ENCODE results near the gene INTS4.

The INTS4 gene

DNA sequence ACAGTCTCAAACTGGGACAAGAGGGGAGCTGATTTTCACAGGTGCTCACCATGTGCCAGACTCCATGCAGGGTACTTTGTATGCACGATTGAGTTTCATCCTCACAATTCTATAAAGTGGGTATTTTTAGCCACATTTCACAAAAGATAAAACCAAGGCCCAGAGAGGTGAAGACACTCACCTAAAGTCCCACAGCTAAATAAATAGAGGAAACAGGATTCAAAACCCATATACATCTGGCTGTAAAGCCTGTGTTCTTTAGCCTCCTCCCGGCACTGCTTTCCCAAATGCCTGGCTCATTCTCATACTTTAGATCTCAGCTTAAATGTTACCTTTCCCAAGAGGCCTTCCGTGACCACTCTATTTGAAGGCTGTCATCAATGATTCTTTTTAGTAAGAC, 41.8 kb upstream of the INTS4 start:
- H3K9me3 ChIP-seq (ENCODE audit: insufficient read depth, low read length), result no peaks in the 10 kb centered on the region

DNA sequence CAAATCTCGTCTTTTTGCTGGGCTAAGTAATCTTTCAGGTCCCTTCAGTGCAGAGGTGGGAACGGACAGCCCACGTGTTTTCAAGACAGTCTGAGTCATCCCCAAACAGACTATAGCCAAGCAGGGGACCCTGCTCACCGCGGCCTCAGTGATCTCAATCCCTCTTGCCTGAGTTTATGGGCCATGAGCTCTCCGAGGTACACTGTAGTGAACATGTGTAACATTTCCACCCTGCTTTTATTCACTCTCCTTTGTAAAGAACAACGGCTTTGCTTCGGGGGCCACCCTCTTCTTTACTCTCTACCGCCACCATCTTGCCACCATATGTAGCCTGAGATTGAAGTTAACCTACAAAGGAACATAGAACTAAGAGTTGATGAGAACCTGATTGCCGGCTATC, 40.2 kb upstream of the INTS4 start:
- H3K36me3 ChIP-seq (ENCODE audit: low read length), result no peaks in the 10 kb centered on the region
- H3K9ac ChIP-seq (ENCODE audit: low read length), result no peak overlapping the region
- no peak overlapping the region for H3K4me2 ChIP-seq (ENCODE audit: low read depth, low read length, poor library complexity, severe bottlenecking)
- H3K4me3 ChIP-seq (ENCODE audit: insufficient read depth, low read length, poor library complexity, severe bottlenecking), result no peak overlapping the region
- H3K27ac ChIP-seq (ENCODE audit: low read depth, low read length), result no peak overlapping the region
- H4K20me1 ChIP-seq (ENCODE audit: low read depth, low read length), result no peaks in the 10 kb centered on the region
- no peaks in the 10 kb centered on the region for H3K27me3 ChIP-seq (ENCODE audit: low read length)
- no peaks in the 10 kb centered on the region for H3K79me2 ChIP-seq (ENCODE audit: insufficient read depth, low read length)
- TF ChIP-seq, protein P1, sequence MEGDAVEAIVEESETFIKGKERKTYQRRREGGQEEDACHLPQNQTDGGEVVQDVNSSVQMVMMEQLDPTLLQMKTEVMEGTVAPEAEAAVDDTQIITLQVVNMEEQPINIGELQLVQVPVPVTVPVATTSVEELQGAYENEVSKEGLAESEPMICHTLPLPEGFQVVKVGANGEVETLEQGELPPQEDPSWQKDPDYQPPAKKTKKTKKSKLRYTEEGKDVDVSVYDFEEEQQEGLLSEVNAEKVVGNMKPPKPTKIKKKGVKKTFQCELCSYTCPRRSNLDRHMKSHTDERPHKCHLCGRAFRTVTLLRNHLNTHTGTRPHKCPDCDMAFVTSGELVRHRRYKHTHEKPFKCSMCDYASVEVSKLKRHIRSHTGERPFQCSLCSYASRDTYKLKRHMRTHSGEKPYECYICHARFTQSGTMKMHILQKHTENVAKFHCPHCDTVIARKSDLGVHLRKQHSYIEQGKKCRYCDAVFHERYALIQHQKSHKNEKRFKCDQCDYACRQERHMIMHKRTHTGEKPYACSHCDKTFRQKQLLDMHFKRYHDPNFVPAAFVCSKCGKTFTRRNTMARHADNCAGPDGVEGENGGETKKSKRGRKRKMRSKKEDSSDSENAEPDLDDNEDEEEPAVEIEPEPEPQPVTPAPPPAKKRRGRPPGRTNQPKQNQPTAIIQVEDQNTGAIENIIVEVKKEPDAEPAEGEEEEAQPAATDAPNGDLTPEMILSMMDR (IDR thresholded peaks at IDR 0.05; ENCODE audit: insufficient read depth, low read length, poor library complexity, severe bottlenecking), result no peak
- TF ChIP-seq EZH2phosphoT487 (conservative IDR thresholded peaks at IDR 0.05; ENCODE audit: low read length), result no peak
- no peaks in the 10 kb centered on the region for H3F3A ChIP-seq (ENCODE audit: insufficient read depth)
- peak overlapping the region; percentile 1 for H2AFZ ChIP-seq (ENCODE audit: low read depth, low read length, severe bottlenecking)
- no peaks in the 10 kb centered on the region for H3K9me3 ChIP-seq (ENCODE audit: insufficient read depth, low read length)
- H3K9me2 ChIP-seq (replicated peaks; ENCODE audit: insufficient read depth, low read length), result no peaks in the 10 kb centered on the region

More for the DNA sequence above, 41.8 kb upstream of the INTS4 start:
- H3K36me3 ChIP-seq (ENCODE audit: low read length), result no peaks in the 10 kb centered on the region
- H3K9me2 ChIP-seq (replicated peaks; ENCODE audit: insufficient read depth, low read length), result no peaks in the 10 kb centered on the region
- H3K79me2 ChIP-seq (ENCODE audit: insufficient read depth, low read length), result no peaks in the 10 kb centered on the region
- H3K9ac ChIP-seq (ENCODE audit: low read length), result no peak overlapping the region
- no peak for TF ChIP-seq EZH2phosphoT487 (conservative IDR thresholded peaks at IDR 0.05; ENCODE audit: low read length)
- TF ChIP-seq, protein P1 (IDR thresholded peaks at IDR 0.05; ENCODE audit: insufficient read depth, low read length, poor library complexity, severe bottlenecking), result no peak
- no peak overlapping the region for H2AFZ ChIP-seq (ENCODE audit: low read depth, low read length, severe bottlenecking)
- no peaks in the 10 kb centered on the region for H3K27me3 ChIP-seq (ENCODE audit: low read length)
- H3K27ac ChIP-seq (ENCODE audit: low read depth, low read length), result no peak overlapping the region
- no peaks in the 10 kb centered on the region for H3F3A ChIP-seq (ENCODE audit: insufficient read depth)
- no peaks in the 10 kb centered on the region for H4K20me1 ChIP-seq (ENCODE audit: low read depth, low read length)
- H3K4me3 ChIP-seq (ENCODE audit: insufficient read depth, low read length, poor library complexity, severe bottlenecking), result no peak overlapping the region
- no peak overlapping the region for H3K4me2 ChIP-seq (ENCODE audit: low read depth, low read length, poor library complexity, severe bottlenecking)

- Histone ChIP-seq H3K9ac (ENCODE audit: low read length) (no peak overlapping the region), H2AFZ (ENCODE audit: low read depth, low read length, severe bottlenecking) (no peak overlapping the region), H3K36me3 (ENCODE audit: low read length) (no peaks in the 10 kb centered on the region), H3F3A (ENCODE audit: insufficient read depth) (no peaks in the 10 kb centered on the region), H3K9me3 (ENCODE audit: insufficient read depth, low read length) (no peaks in the 10 kb centered on the region), H3K79me2 (ENCODE audit: insufficient read depth, low read length) (no peaks in the 10 kb centered on the region), H3K4me3 (ENCODE audit: insufficient read depth, low read length, poor library complexity, severe bottlenecking) (no peak overlapping the region), H3K4me2 (ENCODE audit: low read depth, low read length, poor library complexity, severe bottlenecking) (no peak overlapping the region), H3K27ac (ENCODE audit: low read depth, low read length) (no peak overlapping the region), H3K9me2 (replicated peaks; ENCODE audit: insufficient read depth, low read length) (no peaks in the 10 kb centered on the region), H4K20me1 (ENCODE audit: low read depth, low read length) (no peaks in the 10 kb centered on the region), H3K27me3 (ENCODE audit: low read length) (no peaks in the 10 kb centered on the region)
- TF ChIP-seq, protein P1 (IDR thresholded peaks at IDR 0.05; ENCODE audit: insufficient read depth, low read length, poor library complexity, severe bottlenecking), result no peak
- TF ChIP-seq EZH2phosphoT487 (conservative IDR thresholded peaks at IDR 0.05; ENCODE audit: low read length), result no peak
Observed at GRCh38 chr11:78033040-78033439, 38.6 kb upstream of the INTS4 start.

Measured in SU-DHL-6 (cell line).